GM12874 (cell line): ENCODE measurements around the gene UXS1.

Source experiments
- TF ChIP-seq, protein P1 (sequence below): IDR thresholded peaks from 2 replicates; pipeline ENCODE4 v1.5.1; 2011; ENCODE audit warnings: low read depth, mild to moderate bottlenecking, control low read depth, low read length, moderate library complexity; ENCODE audit not compliant: insufficient read depth

The UXS1 gene

DNA sequence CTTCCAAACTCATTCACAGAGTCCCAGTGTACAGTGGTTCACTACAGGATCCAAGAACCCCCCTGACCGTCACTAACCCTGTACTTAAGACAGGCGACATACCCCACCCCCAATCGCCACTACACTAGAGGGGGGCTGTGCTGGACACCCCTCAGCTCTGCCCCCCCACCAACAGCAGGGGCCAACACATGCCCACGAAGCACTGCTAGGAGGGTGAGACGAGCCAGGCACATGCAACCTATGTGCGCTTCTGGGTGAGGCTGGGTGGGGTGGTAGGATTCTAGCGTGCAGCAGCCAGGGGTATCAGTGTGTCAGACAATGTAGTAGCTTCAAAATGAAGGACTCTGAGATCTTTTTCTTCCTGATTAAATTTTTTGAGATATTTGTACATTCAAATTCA is 67.8 kb downstream of the UXS1 start:
- TF ChIP-seq, protein P1, sequence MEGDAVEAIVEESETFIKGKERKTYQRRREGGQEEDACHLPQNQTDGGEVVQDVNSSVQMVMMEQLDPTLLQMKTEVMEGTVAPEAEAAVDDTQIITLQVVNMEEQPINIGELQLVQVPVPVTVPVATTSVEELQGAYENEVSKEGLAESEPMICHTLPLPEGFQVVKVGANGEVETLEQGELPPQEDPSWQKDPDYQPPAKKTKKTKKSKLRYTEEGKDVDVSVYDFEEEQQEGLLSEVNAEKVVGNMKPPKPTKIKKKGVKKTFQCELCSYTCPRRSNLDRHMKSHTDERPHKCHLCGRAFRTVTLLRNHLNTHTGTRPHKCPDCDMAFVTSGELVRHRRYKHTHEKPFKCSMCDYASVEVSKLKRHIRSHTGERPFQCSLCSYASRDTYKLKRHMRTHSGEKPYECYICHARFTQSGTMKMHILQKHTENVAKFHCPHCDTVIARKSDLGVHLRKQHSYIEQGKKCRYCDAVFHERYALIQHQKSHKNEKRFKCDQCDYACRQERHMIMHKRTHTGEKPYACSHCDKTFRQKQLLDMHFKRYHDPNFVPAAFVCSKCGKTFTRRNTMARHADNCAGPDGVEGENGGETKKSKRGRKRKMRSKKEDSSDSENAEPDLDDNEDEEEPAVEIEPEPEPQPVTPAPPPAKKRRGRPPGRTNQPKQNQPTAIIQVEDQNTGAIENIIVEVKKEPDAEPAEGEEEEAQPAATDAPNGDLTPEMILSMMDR = no peak

- TF ChIP-seq, protein P1 = no peak
Measured at GRCh38 chr2:106124905-106125549, 69.1 kb downstream of the UXS1 start.

GRCh38 chr2:106124106-106124756 is 69.9 kb downstream of the UXS1 start:
- TF ChIP-seq, protein P1 = no peak

DNA sequence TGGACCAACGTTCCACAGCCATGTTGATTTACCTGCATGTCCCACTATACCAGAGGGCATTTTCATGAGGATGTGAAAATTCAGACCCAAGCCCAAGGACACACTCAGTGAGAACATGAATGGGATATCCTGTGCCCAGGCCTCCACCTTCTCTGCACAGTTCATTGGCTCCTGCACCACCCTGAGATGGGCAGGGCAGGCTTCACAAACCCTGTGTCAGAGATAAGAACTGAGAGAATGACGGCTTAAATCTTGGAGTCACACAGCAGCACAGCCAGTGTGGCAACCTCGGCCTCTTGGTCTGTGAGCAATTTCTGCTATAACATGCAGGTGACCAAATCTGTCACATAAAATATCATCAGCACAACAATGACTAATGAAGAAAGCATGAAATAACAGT is 71.9 kb downstream of the UXS1 start:
- TF ChIP-seq, protein P1 = no peak

DNA sequence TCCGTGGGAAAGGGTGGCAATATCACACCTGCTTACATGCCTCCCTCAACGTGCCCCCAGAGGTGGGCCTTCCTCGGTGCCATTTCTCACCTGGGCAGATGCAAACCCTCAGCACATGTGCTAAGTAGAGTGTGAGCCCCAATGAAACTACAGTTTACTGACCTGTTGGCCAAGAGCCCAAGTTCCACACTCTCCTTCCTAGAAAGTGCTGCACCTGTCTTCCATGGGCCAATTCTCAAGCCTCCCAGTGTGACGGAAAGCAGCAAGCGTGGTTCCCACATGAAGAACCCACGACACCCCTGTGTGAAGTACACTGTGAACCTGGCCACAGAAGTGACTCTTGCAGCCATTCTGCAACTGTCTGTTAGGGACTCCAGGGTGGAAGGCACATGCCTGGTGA is 73.7 kb downstream of the UXS1 start:
- TF ChIP-seq, protein P1 = no peak

- TF ChIP-seq, protein P1 = no peak
Measured at GRCh38 chr2:106119074-106119473, 75.0 kb downstream of the UXS1 start.

GRCh38 chr2:106117882-106118684 is 76.0 kb downstream of the UXS1 start:
- TF ChIP-seq, protein P1 = no peak
